ENCODE data around the gene SLC17A5. TPM values are rescaled to one million over a fixed set of nuclear protein-coding genes. Genes with fewer than 3 reads are reported as not detected.
A peak's percentile ranks its signal among the peaks of the same experiment; 100 is the strongest.
"Not testable (repeated sequence)": the region's sequence is repeated elsewhere in the genome, so short reads cannot be mapped to it uniquely, and the experiment has no call there.

SLC17A5 gene
- total and polyA plus RNA-seq, 9 donors, result 13.5 to 24.8 (median 19.1) TPM

DNA sequence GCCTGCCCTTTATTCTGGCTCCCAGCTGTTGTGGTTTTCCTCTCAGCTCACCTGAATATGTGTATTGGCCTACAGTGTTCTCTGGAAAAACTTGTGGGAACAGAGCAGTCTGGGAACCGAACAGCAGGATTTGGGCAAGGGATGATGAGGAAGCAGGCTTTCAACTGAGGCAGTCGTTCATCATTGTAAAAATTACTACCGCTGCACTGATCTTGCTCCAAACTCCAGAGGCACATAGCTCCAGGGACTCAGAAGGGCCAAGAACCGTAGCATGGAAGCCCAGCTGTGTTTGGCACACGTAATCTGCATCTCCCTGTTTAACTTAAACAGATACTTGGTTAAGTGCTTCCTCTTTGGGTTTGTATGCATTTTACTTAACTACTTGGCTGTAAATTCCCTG, 84.7 kb downstream of the SLC17A5 start:
- no peaks in the 10 kb centered on the region for H3K9me3 ChIP-seq (replicated peaks; ENCODE audit: control insufficient read depth, low read depth, low read length)
- no peak overlapping the region for H3K4me3 ChIP-seq (ENCODE audit: low read length)
- H3K4me1 ChIP-seq (ENCODE audit: control insufficient read depth, insufficient read depth, low read length), result no peaks in the 10 kb centered on the region
- H3K27me3 ChIP-seq (ENCODE audit: control insufficient read depth, insufficient read depth, low read length), result no peaks in the 10 kb centered on the region
- no peak overlapping the region for H3K27ac ChIP-seq (ENCODE audit: low read length)
- 50% methylated on average over 3 of the region's 5 CpGs for WGBS (ENCODE audit: insufficient coverage)
- no peaks in the 10 kb centered on the region for H3K36me3 ChIP-seq (ENCODE audit: control insufficient read depth, insufficient read depth, low read length)
- DNase-seq, result peak; percentile 51

- no peak overlapping the region for H3K4me3 ChIP-seq (ENCODE audit: low read length)
- H3K27ac ChIP-seq (ENCODE audit: low read length), result no peak overlapping the region
- 70% methylated on average over 7 of the region's 8 CpGs for WGBS (ENCODE audit: insufficient coverage)
- H3K9me3 ChIP-seq (replicated peaks; ENCODE audit: control insufficient read depth, low read depth, low read length), result no peaks in the 10 kb centered on the region
- no peaks in the 10 kb centered on the region for H3K36me3 ChIP-seq (ENCODE audit: control insufficient read depth, insufficient read depth, low read length)
- no peaks in the 10 kb centered on the region for H3K27me3 ChIP-seq (ENCODE audit: control insufficient read depth, insufficient read depth, low read length)
- H3K4me1 ChIP-seq (ENCODE audit: control insufficient read depth, insufficient read depth, low read length), result no peaks in the 10 kb centered on the region
- DNase-seq, result no peak
Measured at GRCh38 chr6:73566954-73567591, 86.7 kb downstream of the SLC17A5 start.

GRCh38 chr6:73566486-73566871, 87.3 kb downstream of the SLC17A5 start:
- H3K36me3 ChIP-seq (ENCODE audit: control insufficient read depth, insufficient read depth, low read length); H3K27me3 ChIP-seq (ENCODE audit: control insufficient read depth, insufficient read depth, low read length); H3K4me1 ChIP-seq (ENCODE audit: control insufficient read depth, insufficient read depth, low read length); H3K27ac ChIP-seq (ENCODE audit: low read length); H3K4me3 ChIP-seq (ENCODE audit: low read length); H3K9me3 ChIP-seq (replicated peaks; ENCODE audit: control insufficient read depth, low read depth, low read length); DNase-seq: not testable (repeated sequence)
- no CpG with 5 or more reads among the region's 2 CpGs for WGBS (ENCODE audit: insufficient coverage)

GRCh38 chr6:73565767-73566485, 87.9 kb downstream of the SLC17A5 start:
- WGBS (ENCODE audit: insufficient coverage), result 88% methylated on average over 8 of the region's 11 CpGs
- H3K27ac ChIP-seq (ENCODE audit: low read length), result no peak overlapping the region
- no peaks in the 10 kb centered on the region for H3K4me1 ChIP-seq (ENCODE audit: control insufficient read depth, insufficient read depth, low read length)
- H3K27me3 ChIP-seq (ENCODE audit: control insufficient read depth, insufficient read depth, low read length), result no peaks in the 10 kb centered on the region
- H3K9me3 ChIP-seq (replicated peaks; ENCODE audit: control insufficient read depth, low read depth, low read length), result no peaks in the 10 kb centered on the region
- H3K4me3 ChIP-seq (ENCODE audit: low read length), result no peak overlapping the region
- DNase-seq, result no peak
- no peaks in the 10 kb centered on the region for H3K36me3 ChIP-seq (ENCODE audit: control insufficient read depth, insufficient read depth, low read length)

DNA sequence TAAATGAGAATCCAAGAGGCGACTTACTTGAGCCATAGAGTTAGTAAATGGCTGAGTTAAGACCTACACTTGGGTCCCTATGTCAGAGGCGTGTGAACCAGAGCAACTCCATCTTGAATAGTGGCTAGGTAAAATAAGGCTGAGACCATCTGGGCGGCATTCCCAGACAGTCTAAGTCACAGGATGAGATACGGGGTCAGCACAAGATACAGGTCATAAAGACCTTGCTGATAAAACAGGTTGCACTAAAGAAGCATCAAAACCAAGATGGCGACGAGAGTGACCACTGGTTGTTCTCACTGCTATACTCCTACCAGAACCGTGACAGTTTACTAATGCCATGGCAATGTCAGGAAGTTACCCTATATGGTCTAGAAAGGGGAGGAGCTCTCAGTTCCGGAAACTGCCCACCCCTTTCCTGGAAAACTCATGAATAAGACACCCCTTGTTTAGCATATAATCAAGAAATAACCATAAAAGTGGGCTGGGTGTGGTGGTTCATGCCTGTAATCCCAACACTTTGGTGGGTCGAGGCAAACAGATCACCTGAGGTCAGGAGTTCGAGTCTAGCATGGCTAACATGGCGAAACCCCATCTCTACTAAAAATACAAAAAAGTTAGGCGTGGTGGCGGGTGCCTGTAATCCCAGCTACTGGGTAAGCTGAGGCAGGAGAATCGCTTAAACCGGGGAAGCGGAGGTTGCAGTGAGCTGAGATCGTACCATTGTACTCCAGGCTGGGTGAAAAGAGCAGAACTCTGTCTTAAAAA, 89.0 kb downstream of the SLC17A5 start:
- Histone ChIP-seq H3K36me3 (ENCODE audit: control insufficient read depth, insufficient read depth, low read length) (no peaks in the 10 kb centered on the region), H3K27ac (ENCODE audit: low read length) (no peak overlapping the region), H3K4me3 (ENCODE audit: low read length) (no peak overlapping the region), H3K9me3 (replicated peaks; ENCODE audit: control insufficient read depth, low read depth, low read length) (no peaks in the 10 kb centered on the region), H3K4me1 (ENCODE audit: control insufficient read depth, insufficient read depth, low read length) (no peaks in the 10 kb centered on the region), H3K27me3 (ENCODE audit: control insufficient read depth, insufficient read depth, low read length) (no peaks in the 10 kb centered on the region)
- DNase-seq, result no peak
- 97% methylated on average over 6 of the region's 17 CpGs for WGBS (ENCODE audit: insufficient coverage)

- H3K27ac ChIP-seq (ENCODE audit: low read length), result no peak overlapping the region
- H3K9me3 ChIP-seq (replicated peaks; ENCODE audit: control insufficient read depth, low read depth, low read length), result no peaks in the 10 kb centered on the region
Measured at GRCh38 chr6:73562558-73562957, 91.2 kb downstream of the SLC17A5 start.

GRCh38 chr6:73560853-73561407, 92.9 kb downstream of the SLC17A5 start:
- DNase-seq, result no peak
- Histone ChIP-seq H3K27me3 (ENCODE audit: control insufficient read depth, insufficient read depth, low read length) (no peaks in the 10 kb centered on the region), H3K9me3 (replicated peaks; ENCODE audit: control insufficient read depth, low read depth, low read length) (no peaks in the 10 kb centered on the region), H3K4me3 (ENCODE audit: low read length) (no peak overlapping the region), H3K27ac (ENCODE audit: low read length) (no peak overlapping the region), H3K36me3 (ENCODE audit: control insufficient read depth, insufficient read depth, low read length) (no peaks in the 10 kb centered on the region), H3K4me1 (ENCODE audit: control insufficient read depth, insufficient read depth, low read length) (peaks cover 2% of the 10 kb centered on the region)
- no CpG with 5 or more reads among the region's 9 CpGs for WGBS (ENCODE audit: insufficient coverage)

More at GRCh38 chr6:73562558-73562957, 91.2 kb downstream of the SLC17A5 start:
- no peaks in the 10 kb centered on the region for H3K27me3 ChIP-seq (ENCODE audit: control insufficient read depth, insufficient read depth, low read length)
- H3K4me3 ChIP-seq (ENCODE audit: low read length), result no peak overlapping the region
- no peak for DNase-seq
- WGBS (ENCODE audit: insufficient coverage), result no CpG with 5 or more reads among the region's 2 CpGs
- no peaks in the 10 kb centered on the region for H3K36me3 ChIP-seq (ENCODE audit: control insufficient read depth, insufficient read depth, low read length)
- H3K4me1 ChIP-seq (ENCODE audit: control insufficient read depth, insufficient read depth, low read length), result no peaks in the 10 kb centered on the region

DNA sequence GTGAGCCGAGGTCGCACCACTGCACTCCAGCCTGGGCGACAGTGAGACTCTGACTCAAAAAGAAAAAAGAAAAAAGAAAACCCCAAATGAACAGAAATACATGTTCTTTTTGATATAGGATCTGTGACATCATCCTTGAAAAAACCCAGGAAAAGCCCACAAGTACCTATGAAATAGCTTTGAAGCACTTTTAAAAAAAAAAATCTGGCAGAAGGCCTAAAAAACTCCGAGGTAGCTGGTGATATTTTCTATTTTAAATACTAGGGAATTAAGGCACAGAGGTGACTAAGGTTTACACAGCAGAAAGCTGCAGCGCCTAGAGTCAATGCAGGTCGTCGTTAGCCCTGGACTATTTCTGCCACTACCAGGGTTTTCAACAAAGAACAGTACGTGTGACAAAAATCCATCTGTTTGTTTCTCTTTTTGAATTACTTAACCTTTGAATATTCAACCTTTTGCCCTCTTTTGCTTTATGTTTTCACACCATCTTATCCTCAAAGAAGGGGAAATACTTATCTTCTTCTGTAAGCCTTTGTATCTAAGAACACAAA, 93.5 kb downstream of the SLC17A5 start:
- DNase-seq, result no peak
- H3K27ac ChIP-seq (ENCODE audit: low read length), result no peak overlapping the region
- no peaks in the 10 kb centered on the region for H3K36me3 ChIP-seq (ENCODE audit: control insufficient read depth, insufficient read depth, low read length)
- no peaks in the 10 kb centered on the region for H3K27me3 ChIP-seq (ENCODE audit: control insufficient read depth, insufficient read depth, low read length)
- H3K4me1 ChIP-seq (ENCODE audit: control insufficient read depth, insufficient read depth, low read length), result peaks cover 2% of the 10 kb centered on the region
- H3K4me3 ChIP-seq (ENCODE audit: low read length), result no peak overlapping the region
- no peaks in the 10 kb centered on the region for H3K9me3 ChIP-seq (replicated peaks; ENCODE audit: control insufficient read depth, low read depth, low read length)
- WGBS (ENCODE audit: insufficient coverage), result 44% methylated on average over 4 of the region's 8 CpGs

- DNase-seq; H3K4me3 ChIP-seq (ENCODE audit: low read length); H3K9me3 ChIP-seq (replicated peaks; ENCODE audit: control insufficient read depth, low read depth, low read length); H3K27ac ChIP-seq (ENCODE audit: low read length); H3K27me3 ChIP-seq (ENCODE audit: control insufficient read depth, insufficient read depth, low read length); H3K4me1 ChIP-seq (ENCODE audit: control insufficient read depth, insufficient read depth, low read length); H3K36me3 ChIP-seq (ENCODE audit: control insufficient read depth, insufficient read depth, low read length): not testable (repeated sequence)
- WGBS (ENCODE audit: insufficient coverage), result 96% methylated on average over 8 of the region's 12 CpGs
Measured at GRCh38 chr6:73559399-73559794, 94.4 kb downstream of the SLC17A5 start.

Data from muscle of leg (tissue), 11 donors.